Liver (tissue), 9 donors: Measurements from ENCODE around the gene CCR8. TPM values are rescaled to one million over a fixed set of nuclear protein-coding genes. Genes with fewer than 3 reads are reported as not detected.

Experiments used
- DNase-seq: peaks from one replicate; pipeline ENCODE4 v3.0.0-alpha.2; 2017; ENCODE audit warnings: low spot score
- H3K27ac ChIP-seq, 2 donors: one replicate each; pipeline ENCODE4 v1.7.0; 2013; ENCODE audit warnings: inconsistent platforms in 2 of 2, low read length in 2 of 2, control low read depth in 1 of 2, low read depth in 1 of 2, mild to moderate bottlenecking in 1 of 2
- H3K27me3 ChIP-seq, 4 donors: one replicate each; pipeline versions ENCODE4 v1.6.1 to v1.7.0; 2013; ENCODE audit warnings: low read length in 3 of 4, inconsistent platforms in 1 of 4, mild to moderate bottlenecking in 1 of 4, moderate library complexity in 1 of 4; ENCODE audit not compliant: control insufficient read depth in 4 of 4, insufficient read depth in 4 of 4
- H3K36me3 ChIP-seq, 4 donors: one replicate each; pipeline versions ENCODE4 v1.6.1 to v1.7.0; 2013; ENCODE audit warnings: low read length in 3 of 4, mild to moderate bottlenecking in 3 of 4, low read depth in 1 of 4, moderate library complexity in 1 of 4; ENCODE audit not compliant: control insufficient read depth in 4 of 4, insufficient read depth in 3 of 4
- H3K4me1 ChIP-seq, 4 donors: one replicate each; pipeline versions ENCODE4 v1.6.1 to v1.7.0; 2013; ENCODE audit warnings: low read length in 3 of 4, mild to moderate bottlenecking in 3 of 4, moderate library complexity in 1 of 4; ENCODE audit not compliant: control insufficient read depth in 4 of 4, insufficient read depth in 4 of 4
- H3K4me3 ChIP-seq, 3 donors: one replicate each; pipeline versions ENCODE4 v1.6.1 to v1.7.0; 2013; ENCODE audit warnings: low read length in 3 of 3, control low read depth in 1 of 3, low read depth in 1 of 3, mild to moderate bottlenecking in 1 of 3
- H3K9ac ChIP-seq, 2 donors: one replicate each; pipeline ENCODE4 v1.7.0; 2013; ENCODE audit warnings: low read length in 2 of 2, mild to moderate bottlenecking in 2 of 2, moderate library complexity in 2 of 2, control low read depth in 1 of 2, low read depth in 1 of 2
- H3K9me3 ChIP-seq, 4 donors: one replicate each; pipeline versions ENCODE4 v1.6.1 to v1.7.0; 2013; ENCODE audit warnings: low read length in 3 of 4; ENCODE audit not compliant: control insufficient read depth in 4 of 4
- ATF3 ChIP-seq: IDR thresholded peaks from 2 replicates; pipeline ENCODE4 v1.6.1; 2016; ENCODE audit warnings: antibody characterized with exemption
- CTCF ChIP-seq: fragments of 150-350 bp; IDR thresholded peaks from 2 replicates; pipeline ENCODE4 v1.5.1; 2017; ENCODE audit warnings: improper control_type of control experiment, low read depth, low read length; ENCODE audit not compliant: missing input control
- EGR1 ChIP-seq, 2 donors: IDR thresholded peaks; 2 replicates each; pipeline ENCODE4 v1.6.1; 2016 to 2018; ENCODE audit warnings: antibody characterized with exemption in 2 of 2, low read depth in 2 of 2
- FOXA1 ChIP-seq: IDR thresholded peaks from 2 replicates; pipeline ENCODE4 v1.6.1; 2016; ENCODE audit warnings: antibody characterized with exemption
- FOXA2 ChIP-seq: IDR thresholded peaks from 2 replicates; pipeline ENCODE4 v1.6.1; 2016; ENCODE audit warnings: antibody characterized with exemption
- GABPA ChIP-seq, 2 donors: IDR thresholded peaks in 1 of 2; conservative IDR thresholded peaks in 1 of 2; 2 replicates each; pipeline ENCODE4 v1.6.1; 2016; ENCODE audit warnings: antibody characterized with exemption in 2 of 2, mild to moderate bottlenecking in 1 of 2, moderate library complexity in 1 of 2
- HNF4A ChIP-seq, 2 donors: conservative IDR thresholded peaks; 2 replicates each; pipeline ENCODE4 v1.6.1; 2016; ENCODE audit warnings: antibody characterized with exemption in 2 of 2, mild to moderate bottlenecking in 2 of 2
- HNF4G ChIP-seq: IDR thresholded peaks from 2 replicates; pipeline ENCODE4 v1.6.1; 2016; ENCODE audit warnings: antibody characterized with exemption
- JUND ChIP-seq, 2 donors: IDR thresholded peaks; 2 replicates each; pipeline ENCODE4 v1.6.1; 2016; ENCODE audit warnings: antibody characterized with exemption in 2 of 2
- RAD21 ChIP-seq, 2 donors: IDR thresholded peaks; 2 replicates each; pipeline ENCODE4 v1.6.1; 2016; ENCODE audit warnings: antibody characterized with exemption in 2 of 2, mild to moderate bottlenecking in 2 of 2
- RXRA ChIP-seq, 2 donors: IDR thresholded peaks; 2 replicates each; pipeline ENCODE4 v1.6.1; 2017 to 2018; ENCODE audit warnings: antibody characterized with exemption in 2 of 2, mild to moderate bottlenecking in 1 of 2
- SP1 ChIP-seq: IDR thresholded peaks from 2 replicates; pipeline ENCODE4 v1.6.1; 2018; ENCODE audit warnings: antibody characterized with exemption, mild to moderate bottlenecking
- YY1 ChIP-seq: IDR thresholded peaks from 2 replicates; pipeline ENCODE4 v1.6.1; 2016; ENCODE audit warnings: antibody characterized with exemption, mild to moderate bottlenecking
- WGBS: extraction: QIAGEN DNeasy Blood & Tissue Kit; methylation state at CpG from one replicate; pipeline ENCODE4 v1.1.7; 2013; 5-methylcytosine and 5-hydroxymethylcytosine counted together
- polyA plus RNA-seq, 2 donors: library from polyadenylated mRNA; stranded (reverse) in 1 of 2; unstranded in 1 of 2; fragments of 200-250 nt in 1 of 2; fragments of >200 nt in 1 of 2; fragmentation: Nextera tagmentation in 1 of 2; extraction: Ambion mirVana in 1 of 2; gene quantifications; one replicate each; pipeline versions ENCODE4 v1.2.1 to v1.2.3, GENCODE V29; 2013 to 2015
- total RNA-seq, 2 donors: library from RNA; depleted of rRNA; stranded (reverse); fragments of >200 nt; gene quantifications; one replicate each; pipeline ENCODE4 v1.2.3, GENCODE V29; 2014
- TF ChIP-seq, protein P1 (sequence below): IDR thresholded peaks from 2 replicates; pipeline ENCODE4 v1.6.1; 2016; ENCODE audit warnings: antibody characterized with exemption
- TF ChIP-seq, protein P2 (sequence below): IDR thresholded peaks from 2 replicates; pipeline ENCODE4 v1.6.1; 2016; ENCODE audit warnings: antibody characterized with exemption
- donor health status: healthy.
- donor health status: healthy.
- donor health status: healthy.
- donor health status: healthy.
- donor health status: healthy.

CCR8 gene
- total and polyA plus RNA-seq, 4 donors = not detected

DNA sequence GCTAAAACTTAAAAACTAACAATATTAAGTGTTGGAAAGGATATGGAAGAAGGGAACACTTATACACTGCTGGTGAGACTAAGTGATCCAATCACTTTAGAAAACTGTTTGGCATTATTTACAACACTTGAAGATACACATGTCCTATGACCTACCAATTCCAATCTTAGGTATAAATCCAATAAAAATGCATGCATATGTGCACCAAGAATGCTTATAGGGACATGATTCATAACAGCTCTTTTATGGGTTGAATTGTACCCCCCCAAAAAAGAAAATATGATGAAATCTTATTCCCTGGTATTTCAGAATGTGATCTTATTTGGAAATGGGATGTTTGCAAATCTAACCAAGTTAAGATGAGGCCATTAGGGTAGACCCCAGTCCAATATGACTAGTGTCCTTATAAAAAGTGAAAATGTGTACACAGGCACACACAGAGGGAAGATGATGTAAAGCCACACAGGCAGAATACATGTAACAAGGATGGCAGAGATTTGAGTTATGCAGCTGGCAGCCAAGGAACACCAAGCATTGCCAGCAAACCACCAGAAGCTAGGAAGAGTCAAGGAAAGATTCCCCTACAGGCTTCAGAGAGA lies 15.3 kb downstream of the CCR8 start (continued):
- TF ChIP-seq RAD21 (IDR thresholded peaks at IDR 0.05) (no peak), FOXA2 (no peak), HNF4A (conservative IDR thresholded peaks at IDR 0.05) (no peak), SP1 (no peak), RXRA (IDR thresholded peaks at IDR 0.05) (no peak), HNF4G (no peak), EGR1 (IDR thresholded peaks at IDR 0.05; ENCODE audit: low read depth in 2 of 2) (no peak)

DNA sequence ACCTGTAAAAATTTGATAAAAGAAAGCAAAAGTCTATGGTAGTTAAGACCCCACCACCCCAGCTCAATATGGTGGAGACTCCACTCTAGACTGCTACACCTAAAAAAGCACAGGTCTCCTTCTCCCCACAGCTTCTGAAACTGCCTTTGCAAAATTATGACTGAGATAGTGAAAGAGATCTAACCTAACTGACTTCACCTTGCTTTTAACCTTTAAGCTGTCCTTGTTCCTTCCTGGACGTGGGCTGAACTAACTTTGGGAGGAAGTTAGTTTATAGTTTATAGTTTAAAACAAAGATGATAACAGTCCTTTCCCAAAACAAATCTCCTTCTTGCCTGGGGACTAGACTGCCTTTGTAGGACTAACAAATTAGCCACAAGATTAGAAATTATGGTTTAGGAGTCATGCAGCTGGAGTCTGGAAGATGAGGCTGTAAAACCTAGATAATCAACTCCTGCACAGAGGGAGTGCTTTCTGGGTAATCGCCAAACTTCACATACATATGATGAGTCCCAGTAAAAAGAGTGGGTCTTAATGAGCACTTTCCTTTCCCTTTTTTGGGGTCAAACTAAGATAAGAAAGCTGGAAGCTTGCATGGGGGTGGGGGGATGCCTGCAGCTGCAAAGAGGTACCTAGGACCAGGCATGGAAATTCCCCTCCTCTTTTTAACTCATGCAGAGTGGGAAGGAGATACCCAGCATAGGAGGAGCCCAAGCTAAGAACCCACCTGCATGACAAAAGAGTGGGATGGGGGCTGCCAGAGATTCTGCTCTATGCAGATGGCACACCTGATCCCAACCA lies 17.5 kb downstream of the CCR8 start:
- H3K27me3 ChIP-seq = no peaks in the 10 kb centered on the region
- H3K9me3 ChIP-seq = no peaks in the 10 kb centered on the region
- no peaks in the 10 kb centered on the region for H3K36me3 ChIP-seq
- H3K4me1 ChIP-seq = peaks cover 0 to 7% (median 6%) of the 10 kb centered on the region in 4 donors
- H3K4me3 ChIP-seq = no peak overlapping the region
- TF ChIP-seq CTCF = no peak
- no peak for TF ChIP-seq RXRA (IDR thresholded peaks at IDR 0.05)
- TF ChIP-seq, protein P1, sequence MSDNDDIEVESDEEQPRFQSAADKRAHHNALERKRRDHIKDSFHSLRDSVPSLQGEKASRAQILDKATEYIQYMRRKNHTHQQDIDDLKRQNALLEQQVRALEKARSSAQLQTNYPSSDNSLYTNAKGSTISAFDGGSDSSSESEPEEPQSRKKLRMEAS = no peak
- TF ChIP-seq ATF3 = no peak
- TF ChIP-seq, protein P2, sequence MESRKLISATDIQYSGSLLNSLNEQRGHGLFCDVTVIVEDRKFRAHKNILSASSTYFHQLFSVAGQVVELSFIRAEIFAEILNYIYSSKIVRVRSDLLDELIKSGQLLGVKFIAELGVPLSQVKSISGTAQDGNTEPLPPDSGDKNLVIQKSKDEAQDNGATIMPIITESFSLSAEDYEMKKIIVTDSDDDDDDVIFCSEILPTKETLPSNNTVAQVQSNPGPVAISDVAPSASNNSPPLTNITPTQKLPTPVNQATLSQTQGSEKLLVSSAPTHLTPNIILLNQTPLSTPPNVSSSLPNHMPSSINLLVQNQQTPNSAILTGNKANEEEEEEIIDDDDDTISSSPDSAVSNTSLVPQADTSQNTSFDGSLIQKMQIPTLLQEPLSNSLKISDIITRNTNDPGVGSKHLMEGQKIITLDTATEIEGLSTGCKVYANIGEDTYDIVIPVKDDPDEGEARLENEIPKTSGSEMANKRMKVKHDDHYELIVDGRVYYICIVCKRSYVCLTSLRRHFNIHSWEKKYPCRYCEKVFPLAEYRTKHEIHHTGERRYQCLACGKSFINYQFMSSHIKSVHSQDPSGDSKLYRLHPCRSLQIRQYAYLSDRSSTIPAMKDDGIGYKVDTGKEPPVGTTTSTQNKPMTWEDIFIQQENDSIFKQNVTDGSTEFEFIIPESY = no peak
- no peak for TF ChIP-seq EGR1 (IDR thresholded peaks at IDR 0.05; ENCODE audit: low read depth in 2 of 2)
- TF ChIP-seq JUND (IDR thresholded peaks at IDR 0.05) = no peak
- 60% methylated on average over 2 of the region's 2 CpGs for WGBS
- DNase-seq = no peak
- no peak overlapping the region for H3K27ac ChIP-seq
- H3K9ac ChIP-seq = no peak overlapping the region

DNA sequence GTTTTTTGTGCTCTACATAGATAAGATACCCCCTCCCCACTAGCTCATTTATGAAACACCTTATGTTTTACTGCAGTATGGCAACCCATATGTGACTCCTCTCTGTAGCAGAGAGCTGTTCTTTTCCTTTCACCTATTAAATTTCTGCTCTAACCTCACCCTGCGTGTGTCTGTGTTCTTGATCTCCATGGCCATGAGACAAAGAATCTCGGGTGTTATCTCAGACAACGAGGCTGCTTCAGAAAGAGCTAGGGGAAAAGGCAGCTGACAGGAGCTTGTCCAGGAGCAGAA lies 18.0 kb downstream of the CCR8 start:
- WGBS = 66% methylated on average over 3 of the region's 3 CpGs
- H3K4me1 ChIP-seq = peaks cover 0 to 7% (median 6%) of the 10 kb centered on the region in 4 donors
- H3K9ac ChIP-seq = no peak overlapping the region
- H3K27ac ChIP-seq = no peak overlapping the region
- TF ChIP-seq, protein P1 = no peak
- TF ChIP-seq HNF4A (conservative IDR thresholded peaks at IDR 0.05) (no peak), YY1 (no peak), GABPA (IDR thresholded peaks at IDR 0.05 in 1 of 2, conservative IDR thresholded peaks at IDR 0.05 in 1 of 2) (no peak), ATF3 (no peak), FOXA1 (no peak)
- no peaks in the 10 kb centered on the region for H3K36me3 ChIP-seq
- no peak overlapping the region for H3K4me3 ChIP-seq
- no peaks in the 10 kb centered on the region for H3K9me3 ChIP-seq
- DNase-seq = no peak
- H3K27me3 ChIP-seq = no peaks in the 10 kb centered on the region
